ENCODE measurements around the gene HOXB8.

The HOXB8 gene

GRCh38 chr17:48642843-48643696, 28.0 kb upstream of the HOXB8 start:
- Histone ChIP-seq H3K4me3 (no peak overlapping the region), H3K27me3 (ENCODE audit: low read depth) (peaks cover 46% of the 10 kb centered on the region), H3K36me3 (replicated peaks) (no peaks in the 10 kb centered on the region), H3K9me3 (no peaks in the 10 kb centered on the region), H3K4me1 (peaks cover 8% of the 10 kb centered on the region; the same call in 1 of the 2 replicates)
- no peak for DNase-seq (ENCODE audit: low spot score in 2 of 2)
- in situ Hi-C loops (cut with MboI; ENCODE audit: low sequenced_read_pairs) = no loop called here

DNA sequence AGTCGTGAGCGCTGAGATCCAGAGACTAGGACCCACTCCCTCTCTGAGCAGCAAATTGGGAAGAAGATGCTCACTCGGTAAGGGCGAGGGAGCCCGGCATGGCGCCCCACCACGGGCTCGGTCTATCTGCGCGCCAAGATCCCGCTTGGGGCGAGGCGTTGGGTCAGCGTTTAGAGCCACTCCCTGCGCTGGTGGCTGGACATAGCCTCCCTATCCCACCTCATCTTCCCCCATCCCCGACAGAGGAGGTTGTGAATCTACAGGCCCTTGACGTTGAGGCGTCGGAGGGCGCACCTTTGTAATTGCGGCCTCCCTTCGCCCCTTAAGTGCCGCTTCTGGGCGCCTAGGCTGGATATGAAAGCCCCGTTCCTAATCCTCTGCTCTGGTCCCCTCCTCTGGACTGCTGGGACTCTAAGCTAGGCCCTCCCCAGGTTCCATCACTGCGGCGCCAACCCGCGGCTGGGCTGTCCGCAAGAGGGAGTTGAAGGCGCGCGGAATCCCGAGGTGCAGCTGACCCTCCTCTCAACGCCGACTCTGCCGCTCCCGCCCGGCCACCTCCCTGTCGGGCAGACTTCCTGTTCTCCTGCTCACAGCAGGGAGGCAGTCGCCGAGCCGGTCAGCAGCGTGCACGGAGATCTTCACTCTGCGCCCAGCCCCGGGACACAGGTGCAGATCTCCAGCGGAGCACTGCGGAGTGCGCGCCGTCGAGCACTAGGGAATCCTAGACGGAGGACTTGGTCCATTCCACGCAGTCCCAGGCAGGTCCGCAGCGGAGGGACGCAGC, 27.2 kb upstream of the HOXB8 start:
- Histone ChIP-seq H3K4me3 (no peak overlapping the region), H3K9me3 (no peaks in the 10 kb centered on the region)
- in situ Hi-C loops (cut with MboI; ENCODE audit: low sequenced_read_pairs) = no loop called here

GRCh38 chr17:48641541-48642058, 26.5 kb upstream of the HOXB8 start:
- Histone ChIP-seq H3K4me1 (peaks cover 3% of the 10 kb centered on the region; the same call in 1 of the 2 replicates), H3K27me3 (ENCODE audit: low read depth) (peaks cover 47% of the 10 kb centered on the region), H3K9me3 (no peaks in the 10 kb centered on the region), H3K36me3 (replicated peaks) (no peaks in the 10 kb centered on the region), H3K4me3 (no peak overlapping the region)
- DNase-seq (ENCODE audit: low spot score in 2 of 2) = no peak
- in situ Hi-C loops (cut with MboI; ENCODE audit: low sequenced_read_pairs) = no loop called here

More for the DNA sequence above, 27.2 kb upstream of the HOXB8 start:
- no peak for DNase-seq (ENCODE audit: low spot score in 2 of 2)
- Histone ChIP-seq H3K36me3 (replicated peaks) (no peaks in the 10 kb centered on the region), H3K4me1 (peaks cover 2% of the 10 kb centered on the region; the same call in 1 of the 2 replicates), H3K27me3 (ENCODE audit: low read depth) (peaks cover 47% of the 10 kb centered on the region)

DNA sequence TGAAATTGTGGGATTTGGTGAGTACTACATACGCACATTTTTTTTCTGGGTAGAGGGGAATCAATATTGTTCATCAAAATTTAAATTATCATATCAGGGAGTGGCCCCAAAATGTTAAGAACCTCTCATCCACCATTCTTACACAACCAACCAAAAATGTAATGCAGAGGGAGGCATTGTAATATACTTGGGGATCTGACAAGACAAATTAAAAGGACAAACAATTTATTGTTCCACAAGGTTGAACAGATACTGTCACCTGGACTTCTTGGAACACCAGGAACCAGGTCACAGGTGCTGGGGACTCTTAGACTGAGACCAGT, 25.7 kb upstream of the HOXB8 start:
- Histone ChIP-seq H3K4me1 (peaks cover 3% of the 10 kb centered on the region; the same call in 1 of the 2 replicates), H3K27me3 (ENCODE audit: low read depth) (peaks cover 47% of the 10 kb centered on the region), H3K36me3 (replicated peaks) (no peaks in the 10 kb centered on the region), H3K4me3 (no peak overlapping the region), H3K9me3 (no peaks in the 10 kb centered on the region)
- no peak for DNase-seq (ENCODE audit: low spot score in 2 of 2)
- in situ Hi-C loops (cut with MboI; ENCODE audit: low sequenced_read_pairs) = no loop called here

GRCh38 chr17:48639982-48640857, 25.1 kb upstream of the HOXB8 start:
- H3K4me3 ChIP-seq = no peak overlapping the region
- peaks cover 47% of the 10 kb centered on the region for H3K27me3 ChIP-seq (ENCODE audit: low read depth)
- in situ Hi-C loops (cut with MboI; ENCODE audit: low sequenced_read_pairs) = no loop called here
- DNase-seq (ENCODE audit: low spot score in 2 of 2) = no peak
- no peaks in the 10 kb centered on the region for H3K36me3 ChIP-seq (replicated peaks)
- H3K9me3 ChIP-seq = no peaks in the 10 kb centered on the region
- peaks cover 3% of the 10 kb centered on the region; the same call in 1 of the 2 replicates for H3K4me1 ChIP-seq

DNA sequence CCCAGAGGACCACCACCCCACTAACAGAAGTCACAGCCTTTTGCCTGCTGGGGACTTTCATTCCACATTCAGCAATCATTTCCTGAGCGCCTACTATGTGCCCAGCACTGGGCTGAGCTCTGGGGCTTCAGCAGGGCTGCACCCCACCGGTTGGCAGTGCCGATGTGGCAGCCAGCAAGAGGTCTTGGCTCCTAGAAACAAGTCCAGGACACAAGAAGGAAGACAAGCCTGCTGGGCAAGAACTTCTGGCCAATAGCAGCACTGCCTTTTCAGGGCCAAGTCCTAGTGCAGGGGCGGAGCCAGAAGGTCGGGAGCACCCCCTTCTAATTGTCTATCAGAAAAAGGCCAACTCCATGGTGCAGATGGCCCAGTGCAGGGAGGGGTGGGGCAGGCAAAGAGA, 24.0 kb upstream of the HOXB8 start:
- Histone ChIP-seq H3K36me3 (replicated peaks) (no peaks in the 10 kb centered on the region), H3K4me3 (no peak overlapping the region), H3K27me3 (ENCODE audit: low read depth) (peaks cover 47% of the 10 kb centered on the region), H3K4me1 (peaks cover 3% of the 10 kb centered on the region; the same call in 1 of the 2 replicates), H3K9me3 (no peaks in the 10 kb centered on the region; the same call in 1 of the 2 replicates)
- in situ Hi-C loops (cut with MboI; ENCODE audit: low sequenced_read_pairs) = no loop called here
- DNase-seq (ENCODE audit: low spot score in 2 of 2) = no peak

DNA sequence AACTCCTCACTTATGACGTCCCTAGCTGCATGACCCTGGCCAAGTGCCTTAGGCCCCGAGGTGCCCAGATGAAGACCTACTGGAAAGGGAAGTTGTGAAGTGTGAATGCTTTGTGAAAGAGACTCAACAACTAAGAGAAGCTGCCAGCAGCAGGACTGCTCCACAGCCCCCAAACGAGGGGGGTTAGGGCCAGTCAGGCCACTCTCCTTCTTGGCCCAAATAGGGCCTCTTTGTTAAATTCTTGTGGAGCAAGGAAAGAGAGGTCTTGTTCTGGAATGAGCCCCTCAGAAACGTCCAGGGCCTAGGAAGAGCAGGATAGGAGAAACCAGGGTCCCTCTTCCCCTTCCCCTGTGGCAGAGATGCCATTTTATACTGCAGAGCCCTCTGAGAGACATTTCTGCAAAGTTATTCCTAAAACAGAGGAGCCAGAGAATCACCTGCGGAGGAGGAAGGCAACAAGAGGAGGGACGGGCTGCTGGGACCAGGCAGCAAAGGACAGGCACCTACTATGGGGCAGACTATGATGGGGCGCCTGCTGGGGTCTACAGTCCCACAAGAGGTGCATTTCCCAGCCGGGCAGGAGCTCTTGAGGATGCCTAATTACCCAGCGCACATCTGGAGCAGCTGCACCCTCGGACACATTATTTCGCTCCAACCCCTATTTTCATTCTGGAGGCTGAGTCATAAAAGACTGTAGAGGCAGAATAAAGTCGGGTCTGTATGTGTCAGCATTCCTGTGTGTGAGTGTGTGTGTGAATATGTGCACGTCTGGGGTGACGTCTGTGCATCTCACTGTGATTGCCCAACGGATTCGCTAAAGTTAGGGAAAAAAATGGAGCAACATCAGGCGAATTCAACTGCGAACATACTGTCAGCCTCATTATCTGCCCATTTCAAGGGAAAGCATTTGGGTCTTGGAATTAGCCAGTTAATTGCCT, 22.5 kb upstream of the HOXB8 start:
- Histone ChIP-seq H3K36me3 (replicated peaks) (no peaks in the 10 kb centered on the region), H3K27me3 (ENCODE audit: low read depth) (peaks cover 39% of the 10 kb centered on the region), H3K4me3 (no peak overlapping the region), H3K4me1 (peaks cover 3% of the 10 kb centered on the region), H3K9me3 (no peaks in the 10 kb centered on the region; the same call in 1 of the 2 replicates)
- in situ Hi-C loops (cut with MboI; ENCODE audit: low sequenced_read_pairs) = no loop called here
- DNase-seq (ENCODE audit: low spot score in 2 of 2) = no peak

DNA sequence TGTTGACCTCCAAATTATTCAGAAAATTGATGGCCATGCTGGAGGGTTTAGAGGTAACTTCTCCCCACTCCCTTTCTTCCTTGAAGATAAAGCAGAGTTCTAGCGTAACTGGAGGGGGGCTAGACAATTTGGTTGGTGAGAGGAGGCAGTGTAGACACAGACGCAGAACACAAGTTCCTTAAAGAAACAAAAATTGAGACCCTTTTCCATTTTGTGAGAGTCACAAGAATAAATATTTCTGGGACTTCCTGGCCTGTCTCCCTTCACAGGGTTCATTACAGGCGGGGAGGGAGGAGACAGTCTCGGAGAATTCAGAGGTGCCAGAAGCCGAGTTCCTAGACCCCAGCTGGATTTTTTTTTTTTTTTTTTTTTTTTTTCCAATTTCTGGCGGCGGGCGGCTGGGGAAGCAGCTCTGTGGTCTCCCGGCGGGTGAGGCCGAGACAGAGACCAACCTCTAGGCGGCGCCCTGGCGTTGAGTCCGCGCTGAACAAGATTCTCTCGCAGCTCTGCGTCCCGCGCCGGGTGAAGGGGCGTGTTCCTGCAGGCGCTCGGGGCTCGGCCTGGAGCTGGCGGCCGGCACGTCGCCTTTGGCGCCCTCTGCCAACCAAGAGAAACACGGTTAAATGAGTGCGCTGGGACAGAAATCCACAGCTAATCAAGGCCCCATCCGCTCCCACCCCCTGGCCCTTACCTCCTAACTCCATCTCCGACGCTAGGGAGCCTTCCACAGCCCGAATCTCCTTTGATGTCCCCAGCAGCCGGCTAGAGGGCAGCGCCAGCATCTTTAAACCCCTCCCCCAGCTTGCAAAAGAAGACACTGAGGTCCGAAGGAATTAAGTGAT, 21.3 kb upstream of the HOXB8 start:
- DNase-seq (ENCODE audit: low spot score in 2 of 2) = peak; percentile 88 to 96
- Histone ChIP-seq H3K4me3 (no peak overlapping the region), H3K4me1 (peaks cover 3% of the 10 kb centered on the region), H3K9me3 (no peaks in the 10 kb centered on the region; the same call in 1 of the 2 replicates), H3K27me3 (ENCODE audit: low read depth) (peaks cover 29% of the 10 kb centered on the region), H3K36me3 (replicated peaks) (no peaks in the 10 kb centered on the region)
- in situ Hi-C loops (cut with MboI; ENCODE audit: low sequenced_read_pairs) = no loop called here

GRCh38 chr17:48634493-48635208, 19.6 kb upstream of the HOXB8 start:
- Histone ChIP-seq H3K4me3 (no peak overlapping the region), H3K27me3 (ENCODE audit: low read depth) (peaks cover 22% of the 10 kb centered on the region; the same call in 1 of the 2 replicates), H3K9me3 (no peaks in the 10 kb centered on the region; the same call in 1 of the 2 replicates), H3K36me3 (replicated peaks) (no peaks in the 10 kb centered on the region), H3K4me1 (peaks cover 3% of the 10 kb centered on the region)
- in situ Hi-C loops (cut with MboI; ENCODE audit: low sequenced_read_pairs) = no loop called here
- DNase-seq (ENCODE audit: low spot score in 2 of 2) = no peak

DNA sequence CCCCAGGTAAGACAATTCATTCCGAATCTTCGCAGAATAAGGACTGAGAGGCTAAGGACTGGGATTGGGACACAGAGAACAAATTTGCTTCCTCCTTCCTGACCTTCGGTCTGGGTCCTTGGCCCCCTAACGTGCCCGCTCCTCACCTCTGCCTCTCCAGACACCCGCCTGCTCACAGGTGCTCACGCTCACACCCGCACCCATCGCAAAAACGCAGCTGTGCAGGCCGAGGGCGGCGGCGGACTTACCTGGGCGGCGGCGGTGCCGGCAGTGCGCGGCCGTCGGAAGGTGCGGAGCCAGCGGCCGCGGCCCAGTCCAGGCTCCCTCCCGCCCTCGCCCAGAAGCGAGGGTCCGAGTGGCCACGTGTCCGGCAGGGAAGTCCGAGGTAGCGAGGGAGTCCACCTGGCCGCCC, 18.2 kb upstream of the HOXB8 start:
- Histone ChIP-seq H3K9me3 (no peaks in the 10 kb centered on the region; the same call in 1 of the 2 replicates), H3K4me1 (peaks cover 3% of the 10 kb centered on the region), H3K4me3 (no peak overlapping the region), H3K27me3 (ENCODE audit: low read depth) (peaks cover 24% of the 10 kb centered on the region), H3K36me3 (replicated peaks) (no peaks in the 10 kb centered on the region)
- DNase-seq (ENCODE audit: low spot score in 2 of 2) = no peak
- in situ Hi-C loops (cut with MboI; ENCODE audit: low sequenced_read_pairs) = no loop called here

- Histone ChIP-seq H3K4me3 (no peak overlapping the region), H3K36me3 (replicated peaks) (no peaks in the 10 kb centered on the region), H3K27me3 (ENCODE audit: low read depth) (peaks cover 26% of the 10 kb centered on the region), H3K9me3 (no peaks in the 10 kb centered on the region; the same call in 1 of the 2 replicates), H3K4me1 (peaks cover 3% of the 10 kb centered on the region)
- in situ Hi-C loops (cut with MboI; ENCODE audit: low sequenced_read_pairs) = no loop called here
- no peak for DNase-seq (ENCODE audit: low spot score in 2 of 2)
Observed at GRCh38 chr17:48632579-48633265, 17.6 kb upstream of the HOXB8 start.
